Smooth muscle cell (in vitro differentiated cells): ENCODE measurements around the gene DNM1L. TPM values are rescaled to one million over a fixed set of nuclear protein-coding genes. Genes with fewer than 3 reads are reported as not detected.
A peak's percentile ranks its signal among the peaks of the same experiment; 100 is the strongest.
"Not testable (repeated sequence)": the region's sequence is repeated elsewhere in the genome, so short reads cannot be mapped to it uniquely, and the experiment has no call there.

Experiments used
- DNase-seq: peaks from one replicate; lab custom pipeline; 2025; ENCODE audit not compliant: unreplicated experiment; lab: John Stamatoyannopoulos, UW
- H2AFZ ChIP-seq: fragments of 200-600 bp; sonication (generic); 2 replicates; pipeline ENCODE4 v1.6.0; 2016; ENCODE audit warnings: antibody characterized with exemption, low read depth, mild to moderate bottlenecking
- H3F3A ChIP-seq: fragments of 200-600 bp; sonication (generic); 2 replicates; pipeline ENCODE4 v1.6.0; 2017; ENCODE audit warnings: antibody characterized with exemption, low read depth
- H3K27ac ChIP-seq: fragments of 200-600 bp; sonication (generic); 2 replicates; pipeline ENCODE4 v1.5.1; 2016; ENCODE audit warnings: low read depth, mild to moderate bottlenecking
- H3K27me3 ChIP-seq: fragments of 200-600 bp; sonication (generic); 2 replicates; pipeline ENCODE4 v1.6.1; 2016; ENCODE audit warnings: low read depth, mild to moderate bottlenecking
- H3K36me3 ChIP-seq: fragments of 200-600 bp; sonication (generic); 2 replicates; pipeline ENCODE4 v1.5.1; 2016; ENCODE audit warnings: low read depth
- H3K4me1 ChIP-seq: fragments of 200-600 bp; sonication (generic); 2 replicates; pipeline ENCODE4 v1.5.1; 2016; ENCODE audit warnings: low read depth
- H3K4me2 ChIP-seq: fragments of 200-600 bp; sonication (generic); 2 replicates; pipeline ENCODE4 v1.6.0; 2016; ENCODE audit warnings: mild to moderate bottlenecking
- H3K4me3 ChIP-seq: fragments of 200-600 bp; sonication (generic); 2 replicates; pipeline ENCODE4 v1.5.1; 2016; ENCODE audit warnings: mild to moderate bottlenecking
- H3K79me2 ChIP-seq: fragments of 200-600 bp; sonication (generic); 2 replicates; pipeline ENCODE4 v1.6.0; 2016; ENCODE audit warnings: low read depth, mild to moderate bottlenecking
- H3K9ac ChIP-seq: fragments of 200-600 bp; sonication (generic); 2 replicates; pipeline ENCODE4 v1.6.0; 2016; ENCODE audit warnings: low read depth
- H3K9me3 ChIP-seq: fragments of 200-600 bp; sonication (generic); replicated peaks from 2 replicates; pipeline ENCODE4 v1.5.1; 2016; ENCODE audit warnings: low read depth
- H4K20me1 ChIP-seq: fragments of 200-600 bp; sonication (generic); 2 replicates; pipeline ENCODE4 v1.6.0; 2016; ENCODE audit warnings: low read depth
- WGBS: methylation state at CpG from one replicate; pipeline ENCODE4 v1.1.7; 2016; ENCODE audit warnings: low lambda C conversion rate; 5-methylcytosine and 5-hydroxymethylcytosine counted together
- polyA plus RNA-seq: library from polyadenylated mRNA; unstranded; fragments of >200 nt; fragmentation: Nextera tagmentation; extraction: Ambion mirVana; gene quantifications from 2 replicates; pipeline ENCODE4 v1.2.1, GENCODE V29; 2016
- total RNA-seq: library from RNA; depleted of rRNA; stranded (reverse); fragments of >200 nt; gene quantifications from 2 replicates; pipeline ENCODE4 v1.2.3, GENCODE V29; 2014
- TF ChIP-seq, protein P1 (sequence below): fragments of 200-600 bp; sonication (generic); IDR thresholded peaks from 2 replicates; pipeline ENCODE4 v1.5.1; 2017; ENCODE audit warnings: borderline replicate concordance, mild to moderate bottlenecking, antibody characterized with exemption; ENCODE audit not compliant: insufficient read depth, poor library complexity, severe bottlenecking

DNM1L gene
- total and polyA plus RNA-seq, 2 experiments from 2014 or later, result 33.6 to 56.3 TPM

DNA sequence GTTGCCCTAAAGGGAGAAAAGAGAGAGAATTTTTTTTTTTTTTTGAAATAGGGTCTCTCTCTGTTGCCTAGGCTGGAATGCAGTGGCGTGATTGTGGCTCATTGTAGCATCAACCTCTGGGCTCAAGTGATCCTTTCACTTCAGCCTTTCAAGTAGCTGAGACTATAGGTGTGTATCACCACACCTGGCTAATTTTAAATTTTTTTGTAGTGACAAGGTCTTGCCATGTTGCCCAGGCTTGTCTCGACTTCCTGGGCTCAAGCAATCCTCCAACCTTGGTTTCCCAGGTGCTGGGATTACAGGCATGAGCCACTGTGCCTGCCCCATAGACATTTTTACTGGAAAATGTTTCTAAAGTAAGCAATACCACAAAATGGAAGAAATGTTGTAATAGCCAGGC is 39.8 kb downstream of the DNM1L start:
- 89% methylated on average over 2 of the region's 2 CpGs for WGBS
- H3K9ac ChIP-seq, result no peak overlapping the region
- no peaks in the 10 kb centered on the region for H3K79me2 ChIP-seq
- no peak for DNase-seq
- no peaks in the 10 kb centered on the region for H3K4me1 ChIP-seq
- H3K4me2 ChIP-seq, result no peak overlapping the region
- H3K9me3 ChIP-seq, result no peaks in the 10 kb centered on the region
- peaks cover 16% of the 10 kb centered on the region for H3K36me3 ChIP-seq
- no peaks in the 10 kb centered on the region for H4K20me1 ChIP-seq
- H2AFZ ChIP-seq, result no peak overlapping the region
- peaks cover 3% of the 10 kb centered on the region for H3F3A ChIP-seq
- no peak overlapping the region for H3K4me3 ChIP-seq
- TF ChIP-seq, protein P1, sequence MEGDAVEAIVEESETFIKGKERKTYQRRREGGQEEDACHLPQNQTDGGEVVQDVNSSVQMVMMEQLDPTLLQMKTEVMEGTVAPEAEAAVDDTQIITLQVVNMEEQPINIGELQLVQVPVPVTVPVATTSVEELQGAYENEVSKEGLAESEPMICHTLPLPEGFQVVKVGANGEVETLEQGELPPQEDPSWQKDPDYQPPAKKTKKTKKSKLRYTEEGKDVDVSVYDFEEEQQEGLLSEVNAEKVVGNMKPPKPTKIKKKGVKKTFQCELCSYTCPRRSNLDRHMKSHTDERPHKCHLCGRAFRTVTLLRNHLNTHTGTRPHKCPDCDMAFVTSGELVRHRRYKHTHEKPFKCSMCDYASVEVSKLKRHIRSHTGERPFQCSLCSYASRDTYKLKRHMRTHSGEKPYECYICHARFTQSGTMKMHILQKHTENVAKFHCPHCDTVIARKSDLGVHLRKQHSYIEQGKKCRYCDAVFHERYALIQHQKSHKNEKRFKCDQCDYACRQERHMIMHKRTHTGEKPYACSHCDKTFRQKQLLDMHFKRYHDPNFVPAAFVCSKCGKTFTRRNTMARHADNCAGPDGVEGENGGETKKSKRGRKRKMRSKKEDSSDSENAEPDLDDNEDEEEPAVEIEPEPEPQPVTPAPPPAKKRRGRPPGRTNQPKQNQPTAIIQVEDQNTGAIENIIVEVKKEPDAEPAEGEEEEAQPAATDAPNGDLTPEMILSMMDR, result no peak
- H3K27me3 ChIP-seq, result no peaks in the 10 kb centered on the region
- peak overlapping the region; percentile 70 for H3K27ac ChIP-seq

DNA sequence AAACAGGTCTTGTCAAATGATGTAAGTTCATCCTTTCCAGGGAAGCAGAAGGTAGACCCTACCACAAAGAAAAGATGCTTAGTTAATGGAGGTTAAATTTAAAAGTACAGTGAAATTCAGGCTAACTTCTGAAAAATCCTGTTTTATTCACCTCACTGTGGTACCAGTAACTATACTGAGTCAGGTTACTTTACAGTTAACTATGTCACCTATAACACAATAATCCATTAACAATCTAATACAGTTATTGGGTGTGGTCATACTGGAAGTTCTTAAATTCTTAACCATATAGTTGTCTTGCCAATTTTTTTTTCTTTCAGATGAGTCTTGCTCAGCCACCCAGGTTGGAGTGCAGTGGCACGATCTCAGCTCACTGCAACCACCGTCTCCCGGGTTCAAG is 46.2 kb downstream of the DNM1L start:
- not testable (repeated sequence) for DNase-seq, H3K9me3 ChIP-seq, H2AFZ ChIP-seq, H3K27me3 ChIP-seq, H3K4me1 ChIP-seq, H3K9ac ChIP-seq, H3K4me2 ChIP-seq, H3K4me3 ChIP-seq, H4K20me1 ChIP-seq, H3K79me2 ChIP-seq, H3F3A ChIP-seq, H3K27ac ChIP-seq
- 98% methylated on average over 3 of the region's 3 CpGs for WGBS
- peaks cover 16% of the 10 kb centered on the region for H3K36me3 ChIP-seq

DNA sequence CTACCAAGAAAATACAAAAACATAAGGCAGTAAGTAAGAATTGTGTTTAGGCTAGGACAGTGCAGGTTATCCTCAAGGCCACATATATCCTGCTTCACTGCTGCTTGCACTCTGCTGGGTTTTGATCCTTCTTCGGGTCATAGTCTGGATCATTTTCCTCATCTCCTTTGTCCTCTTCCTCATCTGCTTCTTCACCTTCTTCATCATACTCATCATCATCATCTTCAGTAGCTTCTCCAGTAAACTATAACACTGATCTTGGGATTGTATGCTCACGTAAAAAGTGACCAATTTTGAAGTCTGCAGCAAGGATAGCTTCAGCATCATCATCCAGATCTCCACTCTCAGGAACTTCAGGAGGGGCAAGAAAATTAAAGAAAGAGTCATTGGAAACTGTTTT is 47.2 kb downstream of the DNM1L start:
- no peaks in the 10 kb centered on the region for H3F3A ChIP-seq
- no peaks in the 10 kb centered on the region for H3K4me1 ChIP-seq
- no peak overlapping the region for H3K27ac ChIP-seq
- no peaks in the 10 kb centered on the region for H4K20me1 ChIP-seq
- no peaks in the 10 kb centered on the region for H3K79me2 ChIP-seq
- H3K9ac ChIP-seq, result no peak overlapping the region
- H3K4me2 ChIP-seq, result no peak overlapping the region
- no peaks in the 10 kb centered on the region for H3K9me3 ChIP-seq
- no peaks in the 10 kb centered on the region for H3K27me3 ChIP-seq
- peaks cover 7% of the 10 kb centered on the region for H3K36me3 ChIP-seq
- H3K4me3 ChIP-seq, result no peak overlapping the region
- TF ChIP-seq, protein P1, result no peak
- WGBS, result 98% methylated on average over 2 of the region's 2 CpGs
- no peak for DNase-seq
- H2AFZ ChIP-seq, result no peak overlapping the region

DNA sequence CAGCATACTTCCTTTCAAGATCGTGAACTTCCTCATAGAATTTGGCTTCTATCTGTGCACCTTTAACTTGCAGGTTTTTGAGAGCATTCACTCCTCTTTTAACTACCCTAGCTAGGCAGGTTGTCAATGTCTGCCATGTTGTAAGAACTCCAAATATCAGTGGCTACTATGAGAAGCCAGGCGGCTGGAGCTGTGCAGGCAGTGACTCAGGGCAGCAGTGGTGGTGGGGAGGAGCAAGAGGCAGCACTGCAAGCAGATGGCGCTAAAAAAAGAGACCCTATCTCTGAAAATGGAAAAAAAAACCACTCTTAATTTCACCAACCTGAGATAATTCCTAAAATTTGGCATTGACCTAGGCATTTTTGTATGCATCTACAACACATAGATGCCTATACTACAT is 48.1 kb downstream of the DNM1L start:
- no peaks in the 10 kb centered on the region for H3K4me1 ChIP-seq
- H2AFZ ChIP-seq, result no peak overlapping the region
- H3K36me3 ChIP-seq, result peaks cover 3% of the 10 kb centered on the region
- no peak overlapping the region for H3K4me3 ChIP-seq
- no peaks in the 10 kb centered on the region for H3F3A ChIP-seq
- no peaks in the 10 kb centered on the region for H4K20me1 ChIP-seq
- WGBS, result 76% methylated on average over 3 of the region's 3 CpGs
- no peak for DNase-seq
- no peak overlapping the region for H3K27ac ChIP-seq
- no peaks in the 10 kb centered on the region for H3K9me3 ChIP-seq
- TF ChIP-seq, protein P1, result no peak
- no peaks in the 10 kb centered on the region for H3K79me2 ChIP-seq
- no peak overlapping the region for H3K9ac ChIP-seq
- H3K27me3 ChIP-seq, result no peaks in the 10 kb centered on the region
- H3K4me2 ChIP-seq, result no peak overlapping the region
